Stimulated activated CD4-positive, alpha-beta T cell treated with anti-CD3 and anti-CD28 coated beads, Interleukin-4, amount 100 ng/mL, for 48 hours (primary cell): ENCODE measurements around the gene CCL3.
"Not testable (repeated sequence)": the region's sequence is repeated elsewhere in the genome, so short reads cannot be mapped to it uniquely, and the experiment has no call there.

ENCODE experiments used
- DNase-seq, 2 donors: peaks; one replicate each; pipeline ENCODE4 v3.0.0-alpha.2; 2020; ENCODE audit warnings: low read depth in 2 of 2

The CCL3 gene

DNA sequence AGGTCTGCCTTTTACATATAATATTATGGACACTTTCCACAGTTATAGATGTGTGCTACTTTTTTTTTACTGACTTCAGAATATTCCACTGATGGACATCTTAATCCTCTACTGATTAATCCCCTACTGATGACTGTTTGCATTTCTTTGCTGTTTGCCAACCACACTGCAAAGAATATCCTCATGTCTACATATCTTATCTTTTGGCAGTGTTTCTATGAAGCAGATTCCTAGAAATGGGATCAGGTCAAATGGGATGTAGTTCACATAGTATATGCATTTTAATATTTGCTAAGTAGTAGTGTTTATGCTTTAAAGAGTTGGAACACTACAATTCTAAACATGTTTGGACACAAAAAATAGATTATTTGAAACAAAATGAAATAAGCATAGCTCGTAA lies 3.2 kb downstream of the CCL3 start:
- no peak for DNase-seq

DNA sequence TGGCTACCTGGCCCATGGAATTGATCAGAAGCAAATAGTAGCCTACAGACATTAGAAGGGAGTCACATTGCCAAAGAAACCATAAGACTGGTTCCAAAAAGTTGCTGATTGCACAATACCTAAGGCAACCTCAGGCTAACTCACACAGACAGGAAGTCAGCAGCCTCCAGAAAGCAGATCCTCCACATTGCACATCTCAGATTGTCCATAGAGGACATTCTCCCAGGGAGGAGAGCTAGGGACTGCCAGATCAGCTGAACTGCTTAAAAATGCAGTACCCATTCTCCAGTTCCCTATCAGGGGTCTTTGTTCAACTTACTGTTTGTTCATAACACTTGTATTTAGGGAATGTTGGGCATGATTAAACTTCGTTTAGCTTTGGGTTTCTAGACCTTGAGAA lies 4.2 kb downstream of the CCL3 start:
- no peak for DNase-seq

DNA sequence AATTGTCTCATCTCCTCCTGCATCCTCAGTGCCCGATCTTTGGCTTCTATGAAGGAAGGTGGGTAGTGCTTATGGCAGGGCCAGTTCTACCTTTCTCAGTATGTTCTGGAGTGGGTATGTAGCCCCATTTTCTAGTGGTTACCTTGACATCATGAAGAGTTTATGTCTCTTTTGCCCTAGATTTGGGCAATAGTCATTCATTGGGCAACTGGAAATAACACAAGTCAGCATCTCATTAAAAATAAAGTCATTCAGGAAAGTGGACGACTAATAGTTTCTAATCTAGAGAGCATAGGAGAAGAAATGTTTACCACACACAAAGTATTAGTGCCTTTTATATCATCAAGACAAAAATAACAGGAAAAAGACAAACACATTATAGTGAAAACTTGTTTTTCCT lies 6.3 kb downstream of the CCL3 start:
- DNase-seq = not testable (repeated sequence)

DNA sequence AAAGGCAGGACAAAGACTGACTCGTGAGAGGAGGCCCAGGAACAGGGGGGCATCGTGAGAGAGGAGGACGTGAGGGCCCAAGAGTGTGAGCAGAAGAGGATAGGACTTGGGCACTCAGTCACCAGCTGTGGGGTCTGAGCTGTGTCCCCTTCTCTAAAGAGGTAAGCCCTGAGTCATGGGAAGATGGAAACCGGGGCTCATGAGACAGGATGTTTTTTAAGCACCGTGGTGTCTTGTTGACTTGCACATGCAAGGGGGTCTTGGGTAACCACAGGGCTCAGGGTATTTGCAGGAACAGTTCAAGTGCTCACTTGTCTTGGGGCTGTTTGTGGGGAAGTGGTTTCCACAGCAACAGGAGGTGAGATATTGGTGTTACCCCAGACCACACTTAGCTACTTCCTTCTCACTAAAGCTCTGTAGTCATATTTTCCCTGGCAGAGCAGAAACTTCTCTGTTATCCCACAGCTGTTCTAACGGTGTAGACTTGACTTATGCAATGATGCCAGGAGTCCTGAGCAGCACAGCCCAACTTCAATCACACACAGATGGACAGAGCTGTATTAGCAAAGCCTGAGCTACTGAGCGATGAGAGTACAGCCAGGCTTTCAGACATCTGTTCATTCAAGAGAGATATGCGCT lies 7.3 kb downstream of the CCL3 start:
- not testable (repeated sequence) for DNase-seq

DNA sequence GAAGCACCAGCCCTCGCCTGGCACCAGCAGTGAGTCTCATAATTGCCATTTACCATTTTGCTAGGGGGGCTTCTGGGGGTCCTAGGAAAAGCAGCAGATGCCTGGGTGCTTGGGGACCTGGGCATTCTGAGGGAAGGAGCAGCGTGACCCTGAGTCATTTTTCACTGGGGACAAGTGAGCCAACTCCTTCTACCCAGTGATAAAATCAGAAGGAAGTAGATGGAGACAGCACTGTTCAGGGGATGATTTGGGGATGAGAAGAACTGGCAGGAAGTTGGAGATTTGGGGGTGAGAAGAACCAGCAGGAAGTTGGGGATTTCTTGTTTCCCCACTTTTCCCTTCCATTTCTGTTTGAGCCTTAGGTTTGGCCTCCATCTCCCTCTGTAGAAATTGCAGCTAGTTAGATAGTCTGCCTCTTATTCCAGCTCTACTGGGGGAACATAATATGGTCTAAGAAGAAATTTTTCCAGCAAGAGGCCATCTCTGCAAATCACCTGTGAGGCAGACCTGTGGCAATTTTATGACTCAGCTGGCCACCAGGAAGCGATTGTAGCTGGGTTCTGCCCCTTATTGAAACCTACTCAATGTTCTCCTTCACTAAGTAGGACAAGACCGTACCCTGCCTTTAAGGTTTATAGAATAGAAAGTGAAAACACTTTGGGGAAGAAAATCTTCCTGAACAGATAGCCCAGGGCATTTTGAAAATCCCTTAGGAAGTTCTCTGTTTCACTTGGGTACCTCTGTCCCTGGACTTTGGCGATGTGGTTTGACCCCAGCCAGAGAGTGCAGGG lies 8.1 kb downstream of the CCL3 start:
- DNase-seq = not testable (repeated sequence)

DNA sequence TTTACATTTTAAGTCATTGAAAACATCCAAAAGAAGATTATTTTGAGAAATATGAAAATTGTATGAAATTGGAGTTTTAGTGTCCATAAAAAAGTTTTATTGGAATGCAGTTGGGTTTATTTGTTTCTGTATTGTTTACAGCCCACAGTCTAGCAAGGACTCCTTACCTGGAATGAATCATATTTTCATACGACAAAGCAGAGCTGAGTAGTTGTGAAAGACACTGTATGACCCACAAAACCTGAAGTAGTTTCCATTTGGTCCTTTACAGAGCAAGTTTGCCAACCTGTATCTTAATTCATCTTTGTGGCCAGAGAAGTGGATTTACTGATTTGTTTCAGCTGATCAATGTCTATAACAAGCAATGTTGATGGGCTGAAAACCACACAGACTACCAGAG lies 15.6 kb downstream of the CCL3 start:
- no peak for DNase-seq

DNA sequence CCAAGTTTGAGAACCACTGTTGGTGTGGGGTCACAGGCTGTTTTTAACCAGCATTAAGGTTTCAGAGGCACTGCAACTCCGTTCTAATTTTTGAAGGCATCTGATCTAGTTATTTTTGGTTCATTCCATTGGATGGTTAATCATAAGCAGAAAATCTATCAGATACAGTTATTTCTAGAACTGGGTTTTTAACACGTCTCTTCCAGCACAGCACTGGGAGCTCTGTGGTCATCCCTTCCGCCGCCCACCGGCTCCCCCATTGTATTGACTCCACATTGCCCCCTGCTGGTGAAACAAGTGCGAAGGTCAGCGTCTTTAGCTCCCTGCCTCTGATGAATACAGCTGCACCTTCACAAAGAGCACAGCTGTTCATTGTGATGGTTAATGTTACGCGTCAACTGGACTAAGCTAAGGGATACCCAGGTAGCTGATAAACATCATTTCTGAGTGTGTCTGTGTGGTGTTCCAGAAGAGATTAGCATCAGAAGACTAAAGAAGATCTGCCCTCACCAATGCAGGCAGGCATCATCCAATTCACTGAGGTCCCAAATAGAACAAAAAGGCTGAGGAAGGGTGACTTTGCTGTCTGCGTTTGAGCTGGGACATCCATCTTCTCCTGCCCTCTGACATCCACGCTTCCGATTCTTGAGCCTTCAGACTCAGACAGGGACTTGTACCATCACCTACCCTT lies 17.4 kb downstream of the CCL3 start:
- peak; percentile 68 to 76 for DNase-seq

DNA sequence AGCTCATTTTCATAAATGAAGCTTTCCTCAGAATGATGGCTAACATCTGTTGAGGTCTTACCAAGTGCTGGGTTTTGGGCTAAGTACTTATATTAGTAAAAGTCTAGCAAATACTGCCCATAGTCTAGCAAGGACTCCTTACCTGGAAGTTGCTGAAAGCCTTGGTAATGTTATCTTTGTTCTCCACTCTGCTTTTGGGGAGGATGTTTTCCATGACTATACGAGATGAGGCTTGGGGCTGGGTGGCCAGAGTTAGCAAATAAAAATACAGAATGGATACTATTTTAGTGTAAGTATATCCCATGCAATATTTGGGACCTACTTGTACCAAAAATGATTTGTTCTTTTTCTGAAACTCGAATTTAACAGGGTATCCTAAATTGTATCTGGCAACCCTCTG lies 18.2 kb downstream of the CCL3 start:
- no peak for DNase-seq

DNA sequence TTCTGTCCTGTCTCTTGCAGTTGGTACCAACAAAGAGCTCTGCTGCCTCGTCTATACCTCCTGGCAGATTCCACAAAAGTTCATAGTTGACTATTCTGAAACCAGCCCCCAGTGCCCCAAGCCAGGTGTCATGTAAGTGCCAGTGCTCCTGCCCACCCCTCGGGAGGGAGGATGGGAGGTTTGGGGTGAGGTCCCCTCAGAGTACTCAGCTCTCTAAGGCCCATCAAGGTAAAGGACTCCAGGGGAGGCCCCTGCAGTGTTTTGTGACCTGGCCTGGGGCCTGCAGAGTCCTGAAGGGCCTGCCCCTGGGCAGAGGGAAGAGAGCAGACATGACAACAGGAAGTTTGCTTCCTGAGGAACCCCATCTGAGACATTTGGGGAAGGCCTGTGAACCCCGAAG lies 19.5 kb downstream of the CCL3 start:
- no peak for DNase-seq

DNA sequence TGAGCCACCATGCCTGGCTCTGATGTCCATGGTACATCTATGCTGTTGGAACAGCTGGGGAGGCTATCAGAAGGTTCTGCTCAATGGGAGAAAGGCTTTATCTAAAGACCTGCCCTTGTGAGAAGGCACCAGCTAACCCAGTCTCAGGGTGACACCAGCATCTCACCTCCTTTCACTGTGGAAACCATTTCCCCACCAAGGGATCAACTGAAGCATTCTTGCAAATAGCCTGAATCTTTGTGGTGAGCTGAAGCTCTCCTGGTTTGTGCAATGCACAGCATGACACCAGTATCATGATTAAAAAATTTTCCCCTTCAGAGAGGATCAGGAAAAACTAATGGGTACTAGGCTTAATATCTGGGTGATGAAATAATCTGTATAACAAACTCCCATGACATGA lies 20.8 kb downstream of the CCL3 start:
- no peak for DNase-seq

DNA sequence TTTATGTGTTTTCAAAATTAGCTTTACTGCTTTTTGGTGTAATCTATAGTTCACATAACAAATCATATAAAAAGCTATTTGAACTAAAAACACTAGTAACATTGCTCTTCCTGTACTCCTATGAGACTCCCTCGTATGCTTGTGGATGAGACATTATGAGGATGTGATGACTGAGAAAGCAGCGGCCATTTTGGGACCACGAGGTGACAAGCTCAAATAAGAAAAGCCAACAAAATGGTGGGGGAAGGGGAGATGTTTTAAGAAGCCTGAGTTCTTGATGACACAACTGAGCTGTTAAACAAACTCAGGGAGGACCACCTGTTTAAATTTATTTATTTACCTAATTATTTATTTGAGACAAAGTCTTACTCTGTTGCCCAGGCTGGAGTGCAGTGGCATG lies 21.4 kb downstream of the CCL3 start:
- DNase-seq = no peak

DNA sequence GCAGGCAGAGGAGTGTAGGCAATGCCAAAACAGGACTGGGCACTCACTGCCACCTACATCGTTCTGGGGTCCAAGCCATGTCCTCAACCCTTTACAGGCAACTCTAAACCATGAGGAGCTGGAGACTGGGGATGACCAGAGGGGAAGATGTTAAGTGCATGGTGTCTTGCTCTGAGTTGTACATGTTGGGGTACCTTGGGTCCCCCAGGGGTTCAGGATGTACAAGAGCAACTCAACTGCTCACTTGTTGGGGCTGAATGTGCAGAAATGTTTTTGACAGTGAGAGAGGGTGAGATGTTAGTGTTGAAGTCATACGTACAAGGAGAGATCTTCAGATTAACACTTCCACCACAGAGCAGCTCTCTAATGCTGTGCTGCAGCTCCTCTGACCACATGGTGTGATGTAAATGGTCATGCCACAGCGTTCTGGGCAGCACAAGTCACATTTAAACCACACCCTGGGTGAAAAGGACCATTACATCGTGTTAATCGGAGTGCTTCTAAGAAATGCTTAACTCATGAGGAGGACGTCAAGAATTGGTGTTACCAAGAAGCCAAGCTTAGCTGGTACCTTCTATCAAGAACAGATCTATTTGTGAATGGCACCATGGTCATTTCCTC lies 23.5 kb downstream of the CCL3 start:
- no peak for DNase-seq

DNA sequence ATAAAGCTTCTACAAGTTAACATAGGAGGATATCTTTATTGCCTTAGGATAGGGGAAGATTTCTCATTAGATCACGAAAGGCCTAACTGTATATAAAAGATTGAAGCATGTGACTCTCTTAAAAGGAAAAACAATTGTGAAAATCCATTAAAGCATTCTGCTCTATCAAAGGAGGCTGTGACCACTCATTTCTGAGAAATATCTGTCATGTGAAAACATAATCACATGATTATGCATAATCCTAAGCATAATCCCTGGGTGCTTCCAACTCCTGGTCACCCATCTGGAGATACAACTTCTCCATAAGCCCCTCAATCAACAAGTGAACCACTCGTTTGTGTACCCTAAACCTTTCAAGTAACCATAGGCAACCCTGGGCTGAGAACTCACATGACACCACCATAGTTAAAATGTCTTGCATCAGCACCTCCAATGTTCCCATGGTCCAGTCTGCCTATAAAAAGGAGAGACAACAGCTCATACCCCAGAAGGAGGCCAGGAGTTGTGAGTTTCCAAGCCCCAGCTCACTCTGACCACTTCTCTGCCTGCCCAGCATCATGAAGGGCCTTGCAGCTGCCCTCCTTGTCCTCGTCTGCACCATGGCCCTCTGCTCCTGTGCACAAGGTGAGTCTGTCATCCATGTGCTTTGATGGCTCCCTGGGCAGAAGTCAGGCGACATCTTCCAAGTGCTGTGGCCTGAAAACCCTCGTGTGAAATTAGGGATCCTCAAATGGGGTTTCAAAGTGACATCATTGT lies 26.0 kb downstream of the CCL3 start, which contains the start of gene CCL18:
TSS of gene CCL18 (plus strand) at position 487 of the 756 bp plus-strand sequence. CDS start at position 558, 71 bp downstream.
- no peak for DNase-seq

DNA sequence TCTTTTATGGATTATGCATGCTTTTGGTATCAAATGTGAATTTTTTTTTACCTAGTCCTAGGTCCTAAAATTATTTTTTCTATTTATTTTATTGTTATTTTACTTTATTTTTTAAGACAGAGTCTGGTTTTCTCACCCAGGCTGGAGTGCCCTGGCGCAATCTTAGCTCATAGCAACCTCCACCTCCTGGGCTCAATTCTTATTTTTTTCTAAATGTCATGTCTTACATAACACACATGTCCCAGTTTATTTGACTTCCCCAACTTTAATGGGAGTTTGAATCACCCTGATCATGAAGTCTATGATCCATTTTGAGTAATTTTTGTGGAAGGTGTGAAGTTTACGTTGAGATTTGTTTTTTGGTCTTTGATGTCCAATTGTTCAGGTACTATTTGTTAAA lies 29.1 kb downstream of the CCL3 start:
- no peak for DNase-seq

DNA sequence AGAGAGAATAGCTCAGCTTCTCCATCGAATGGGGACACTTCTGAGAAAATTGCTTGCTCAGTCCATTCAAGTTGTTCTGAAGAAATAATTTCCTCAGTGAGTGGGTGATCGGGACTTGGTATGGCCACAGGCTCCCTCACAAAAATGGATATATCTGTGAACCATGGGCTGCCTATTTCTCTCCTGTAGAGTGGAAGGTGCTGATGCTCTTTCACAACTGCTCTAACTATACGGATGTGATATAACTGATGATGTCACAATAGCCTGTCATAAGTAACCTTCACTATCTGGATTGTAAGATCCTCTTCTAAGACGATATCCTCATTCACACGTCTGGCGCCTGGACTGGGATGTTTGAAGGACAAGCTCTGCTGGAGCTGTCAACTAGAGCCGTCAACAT lies 30.5 kb downstream of the CCL3 start:
- DNase-seq = no peak

DNA sequence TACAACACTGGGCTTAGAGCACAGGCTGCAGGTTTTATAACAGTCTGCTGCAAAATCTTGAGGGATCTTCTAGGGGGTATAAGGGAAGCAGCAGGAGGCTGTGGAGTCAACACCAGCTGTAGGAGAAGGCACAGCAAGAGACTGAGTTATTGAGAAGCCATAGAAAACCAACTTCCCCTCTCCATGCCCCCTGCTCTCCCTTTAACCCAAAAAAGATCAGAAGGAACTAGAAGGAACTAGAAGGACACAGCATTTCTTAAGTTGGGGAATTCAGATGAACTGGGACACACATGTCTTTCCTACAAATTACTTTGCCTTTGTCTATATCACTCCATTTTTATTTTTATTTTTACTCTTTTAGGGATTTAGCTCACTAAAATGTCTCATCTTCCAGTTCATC lies 32.0 kb downstream of the CCL3 start:
- no peak for DNase-seq

DNA sequence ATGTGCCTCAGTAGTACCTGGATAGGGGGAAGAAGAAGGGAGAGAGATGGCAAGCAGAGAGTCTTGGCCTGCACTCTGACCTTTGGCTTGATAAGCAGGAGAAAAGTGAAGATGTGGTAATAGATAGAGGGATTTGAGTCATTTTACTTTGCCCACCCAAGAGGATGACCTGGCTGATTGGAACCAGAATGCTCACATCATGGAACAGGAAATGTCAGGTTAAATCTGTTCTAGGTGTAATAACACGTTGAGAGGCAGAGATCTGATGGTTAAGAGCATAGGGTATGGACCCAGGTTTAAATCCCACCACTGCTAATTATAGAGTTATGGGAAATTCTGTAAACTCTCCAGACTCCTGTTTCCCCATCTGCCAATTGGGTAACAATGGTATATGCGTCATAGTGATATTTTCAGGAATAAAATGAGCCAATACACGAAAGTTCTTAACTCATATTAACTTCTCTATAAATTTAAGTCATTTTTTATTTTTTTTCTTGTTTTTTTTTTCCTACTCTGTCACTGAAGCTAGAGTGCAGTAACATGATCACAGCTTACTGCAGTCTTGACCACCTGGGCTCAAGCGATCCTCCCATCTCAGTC lies 33.9 kb downstream of the CCL3 start:
- no peak for DNase-seq

DNA sequence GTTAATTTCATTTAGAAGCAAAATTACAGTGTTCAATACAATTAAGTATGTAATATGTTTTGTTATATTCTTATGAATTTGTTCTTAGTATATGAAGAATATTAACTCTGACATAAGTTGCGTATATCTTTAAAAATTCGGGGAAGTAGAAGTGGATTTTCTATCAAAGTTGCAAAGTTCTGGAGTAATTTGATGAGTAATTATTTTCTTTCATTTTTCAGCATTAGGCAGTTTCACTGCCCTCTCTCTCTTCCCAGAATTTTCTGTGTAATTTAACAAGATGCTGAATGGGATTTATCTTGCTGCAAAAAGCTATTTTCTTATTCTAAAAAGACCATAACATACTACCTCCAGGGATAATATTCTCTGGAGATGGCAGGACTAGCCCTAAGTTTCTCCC lies 34.8 kb downstream of the CCL3 start:
- no peak for DNase-seq

DNA sequence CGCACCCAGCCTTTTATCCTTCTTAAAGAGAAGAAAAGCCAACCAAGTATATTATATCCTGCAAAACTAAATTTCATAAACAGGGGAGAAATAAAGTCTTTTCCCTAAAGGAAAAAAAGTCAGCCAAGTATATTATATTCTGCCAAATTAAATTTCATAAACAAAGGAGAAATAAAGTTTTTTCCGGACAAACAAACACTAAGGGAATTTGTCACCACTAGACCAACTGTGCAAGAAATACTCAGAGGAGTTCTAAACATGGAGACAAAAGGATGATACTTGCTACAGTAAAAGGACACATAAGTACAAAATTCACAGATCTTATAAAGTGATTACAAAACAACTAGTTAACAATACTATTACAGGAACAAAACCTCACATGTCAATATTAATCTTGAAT lies 40.3 kb downstream of the CCL3 start:
- DNase-seq = no peak

DNA sequence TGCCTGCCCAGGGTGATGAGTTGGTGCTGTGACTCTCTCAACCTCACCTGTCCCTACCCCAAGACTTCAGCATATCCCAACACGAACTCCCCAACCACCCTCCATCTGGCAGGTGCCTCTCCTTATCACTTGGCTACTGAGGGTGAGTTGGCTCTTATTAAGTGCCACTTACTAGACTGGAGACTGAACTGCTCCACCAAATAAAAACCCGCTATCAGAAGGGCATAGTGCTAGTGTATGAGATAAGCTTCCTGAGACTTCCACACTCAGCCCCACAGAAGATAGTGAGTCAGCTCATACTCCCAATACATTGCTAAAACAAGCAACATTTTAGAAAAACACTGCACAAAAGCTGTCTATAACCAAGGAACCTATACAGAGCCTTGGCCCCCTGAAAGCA lies 41.9 kb downstream of the CCL3 start:
- no peak for DNase-seq
